Left forelimb (tissue), 1 donor: ENCODE results near the gene TERF2IP.

Experiments
- DNase-seq: peaks from one replicate; pipeline ENCODE4 v3.0.0-alpha.2; 2018; ENCODE audit warnings: low spot score

TERF2IP gene

GRCh38 chr16:75647492-75648264 lies at the start of gene TERF2IP, which contains the start of gene KARS1:
TSS of gene TERF2IP (plus strand) at chr16:75647773. CDS start at chr16:75647883, 110 bp downstream.
TSS of gene KARS1 (minus strand) at chr16:75647665. CDS start at chr16:75647639, 26 bp downstream.
- peak; percentile 97 for DNase-seq

GRCh38 chr16:75599452-75600277 lies 47.9 kb upstream of the TERF2IP start:
- DNase-seq = no peak

GRCh38 chr16:75603241-75603640 lies 44.3 kb upstream of the TERF2IP start:
- no peak for DNase-seq

- DNase-seq = no peak
Measured at GRCh38 chr16:75606507-75606906, 41.1 kb upstream of the TERF2IP start.

- no peak for DNase-seq
Measured at GRCh38 chr16:75614066-75614897, 33.3 kb upstream of the TERF2IP start.

GRCh38 chr16:75615619-75616018 lies 32.0 kb upstream of the TERF2IP start:
- no peak for DNase-seq

- no peak for DNase-seq
Measured at GRCh38 chr16:75616521-75617010, 31.0 kb upstream of the TERF2IP start.

- no peak for DNase-seq
Measured at GRCh38 chr16:75617121-75617520, 30.5 kb upstream of the TERF2IP start.

GRCh38 chr16:75618780-75619179 lies 28.8 kb upstream of the TERF2IP start:
- DNase-seq = no peak

- DNase-seq = no peak
Measured at GRCh38 chr16:75620326-75621169, 27.0 kb upstream of the TERF2IP start.

- DNase-seq = no peak
Measured at GRCh38 chr16:75621170-75621477, 26.4 kb upstream of the TERF2IP start.

- DNase-seq = peak; percentile 99
Measured at GRCh38 chr16:75622761-75623605, 24.6 kb upstream of the TERF2IP start, which contains the start of gene ADAT1. TSS of gene ADAT1 (minus strand) at chr16:75623281. CDS start at chr16:75620799, 2,482 bp downstream.

- DNase-seq = no peak
Measured at GRCh38 chr16:75624921-75625334, 22.6 kb upstream of the TERF2IP start.

GRCh38 chr16:75626806-75627205 lies 20.8 kb upstream of the TERF2IP start:
- no peak for DNase-seq

- DNase-seq = no peak
Measured at GRCh38 chr16:75627851-75628250, 19.7 kb upstream of the TERF2IP start.

- DNase-seq = no peak
Measured at GRCh38 chr16:75628351-75628750, 19.2 kb upstream of the TERF2IP start.

GRCh38 chr16:75629132-75629531 lies 18.4 kb upstream of the TERF2IP start:
- DNase-seq = no peak

- no peak for DNase-seq
Measured at GRCh38 chr16:75630052-75630451, 17.5 kb upstream of the TERF2IP start.

- no peak for DNase-seq
Measured at GRCh38 chr16:75632857-75633256, 14.7 kb upstream of the TERF2IP start.

- no peak for DNase-seq
Measured at GRCh38 chr16:75635036-75635435, 12.5 kb upstream of the TERF2IP start.
